Measurements from ENCODE around the gene APH1A.

The APH1A gene

GRCh38 chr1:150263549-150263948, 5.3 kb downstream of the APH1A start:
- Histone ChIP-seq H3K4me3 (ENCODE audit: low read depth, low read length, poor library complexity, severe bottlenecking) (no peak overlapping the region), H3K9me3 (ENCODE audit: low read length) (no peaks in the 10 kb centered on the region), H3F3A (ENCODE audit: insufficient read depth, low read length) (no peaks in the 10 kb centered on the region), H3K9me2 (ENCODE audit: low read depth, low read length) (no peaks in the 10 kb centered on the region), H3K27me3 (ENCODE audit: insufficient read depth, low read length) (no peaks in the 10 kb centered on the region), H3K4me2 (ENCODE audit: low read length) (no peak overlapping the region), H3K79me2 (ENCODE audit: insufficient read depth, low read length) (peaks cover 8% of the 10 kb centered on the region), H4K20me1 (ENCODE audit: insufficient read depth, low read length) (no peaks in the 10 kb centered on the region), H2AFZ (ENCODE audit: low read length) (no peak overlapping the region), H3K36me3 (ENCODE audit: insufficient read depth, low read length) (peaks cover 31% of the 10 kb centered on the region), H3K27ac (ENCODE audit: low read depth, low read length, poor library complexity, severe bottlenecking) (no peak overlapping the region), H3K4me1 (ENCODE audit: insufficient read depth, low read length, severe bottlenecking) (peaks cover 23% of the 10 kb centered on the region), H3K9ac (ENCODE audit: low read length) (no peak overlapping the region)
- TF ChIP-seq EZH2 (IDR thresholded peaks at IDR 0.05; ENCODE audit: borderline replicate concordance, low read length) (no peak), CTCF (IDR thresholded peaks at IDR 0.05; ENCODE audit: low read length) (no peak)

GRCh38 chr1:150262388-150263320, 6.2 kb downstream of the APH1A start:
- no peaks in the 10 kb centered on the region for H3K79me2 ChIP-seq (ENCODE audit: insufficient read depth, low read length)
- H3K36me3 ChIP-seq (ENCODE audit: insufficient read depth, low read length): peaks cover 31% of the 10 kb centered on the region
- no peak overlapping the region for H3K27ac ChIP-seq (ENCODE audit: low read depth, low read length, poor library complexity, severe bottlenecking)

DNA sequence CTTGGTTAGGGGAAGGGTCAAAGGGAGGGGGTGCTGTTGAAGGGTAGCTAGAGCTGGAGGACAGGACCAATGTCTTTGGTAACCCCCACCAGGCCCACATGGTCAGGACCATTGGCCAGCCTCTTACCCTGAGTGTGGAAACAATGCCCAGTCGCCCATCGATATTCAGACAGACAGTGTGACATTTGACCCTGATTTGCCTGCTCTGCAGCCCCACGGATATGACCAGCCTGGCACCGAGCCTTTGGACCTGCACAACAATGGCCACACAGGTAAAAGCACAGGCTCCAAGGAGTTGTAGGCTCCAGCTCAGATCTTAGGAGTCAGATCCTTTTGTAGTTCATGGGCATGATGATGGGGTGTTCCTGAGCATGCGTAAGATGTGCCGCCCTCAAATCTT, 7.4 kb downstream of the APH1A start:
- Histone ChIP-seq H2AFZ (ENCODE audit: low read length) (no peak overlapping the region), H3K9me3 (ENCODE audit: low read length) (no peaks in the 10 kb centered on the region), H4K20me1 (ENCODE audit: insufficient read depth, low read length) (no peaks in the 10 kb centered on the region), H3K4me3 (ENCODE audit: low read depth, low read length, poor library complexity, severe bottlenecking) (no peak overlapping the region), H3K27ac (ENCODE audit: low read depth, low read length, poor library complexity, severe bottlenecking) (no peak overlapping the region), H3K36me3 (ENCODE audit: insufficient read depth, low read length) (peaks cover 21% of the 10 kb centered on the region), H3K4me1 (ENCODE audit: insufficient read depth, low read length, severe bottlenecking) (peaks cover 12% of the 10 kb centered on the region), H3K79me2 (ENCODE audit: insufficient read depth, low read length) (no peaks in the 10 kb centered on the region), H3K9ac (ENCODE audit: low read length) (no peak overlapping the region), H3K27me3 (ENCODE audit: insufficient read depth, low read length) (no peaks in the 10 kb centered on the region), H3F3A (ENCODE audit: insufficient read depth, low read length) (no peaks in the 10 kb centered on the region), H3K9me2 (ENCODE audit: low read depth, low read length) (no peaks in the 10 kb centered on the region), H3K4me2 (ENCODE audit: low read length) (no peak overlapping the region)
- TF ChIP-seq CTCF (IDR thresholded peaks at IDR 0.05; ENCODE audit: low read length) (no peak), EZH2 (IDR thresholded peaks at IDR 0.05; ENCODE audit: borderline replicate concordance, low read length) (no peak)

More at GRCh38 chr1:150262388-150263320, 6.2 kb downstream of the APH1A start:
- Histone ChIP-seq H2AFZ (ENCODE audit: low read length) (no peak overlapping the region), H3K4me2 (ENCODE audit: low read length) (peak overlapping the region; percentile 15; the same call in 1 of the 2 replicates), H3K4me1 (ENCODE audit: insufficient read depth, low read length, severe bottlenecking) (peaks cover 18% of the 10 kb centered on the region), H3K9me2 (ENCODE audit: low read depth, low read length) (no peaks in the 10 kb centered on the region), H4K20me1 (ENCODE audit: insufficient read depth, low read length) (no peaks in the 10 kb centered on the region), H3K4me3 (ENCODE audit: low read depth, low read length, poor library complexity, severe bottlenecking) (no peak overlapping the region), H3K27me3 (ENCODE audit: insufficient read depth, low read length) (no peaks in the 10 kb centered on the region), H3K9me3 (ENCODE audit: low read length) (no peaks in the 10 kb centered on the region), H3F3A (ENCODE audit: insufficient read depth, low read length) (no peaks in the 10 kb centered on the region), H3K9ac (ENCODE audit: low read length) (no peak overlapping the region)
- TF ChIP-seq EZH2 (IDR thresholded peaks at IDR 0.05; ENCODE audit: borderline replicate concordance, low read length) (no peak), CTCF (IDR thresholded peaks at IDR 0.05; ENCODE audit: low read length) (peak; percentile 27; the same call in 1 of the 2 replicates)

Data from OCI-LY1 (cell line).